Sigmoid colon (tissue), 4 donors: Measurements from ENCODE around the gene DSCAM.

Experiments used
- EP300 ChIP-seq, 4 donors: sonication (generic); formaldehyde crosslinking; IDR thresholded peaks; one replicate each; pipeline ENCODE4 v1.6.1; 2017; ENCODE audit warnings: antibody characterized with exemption in 4 of 4
- POLR2A ChIP-seq, 2 donors: fragments of 450-650 bp; IDR thresholded peaks; one replicate each; pipeline ENCODE4 v1.6.1; 2016; ENCODE audit warnings: antibody characterized with exemption in 2 of 2, mild to moderate bottlenecking in 2 of 2, moderate library complexity in 2 of 2
- TF ChIP-seq, protein P1 (sequence below), 4 experiments: fragments of 450-650 bp in 3 of 4; fragments of 200-600 bp in 1 of 4; IDR thresholded peaks; one replicate each; pipeline ENCODE4 v1.5.1; 2016 to 2019; ENCODE audit warnings: antibody characterized with exemption in 4 of 4, mild to moderate bottlenecking in 3 of 4, moderate library complexity in 2 of 4

DNA sequence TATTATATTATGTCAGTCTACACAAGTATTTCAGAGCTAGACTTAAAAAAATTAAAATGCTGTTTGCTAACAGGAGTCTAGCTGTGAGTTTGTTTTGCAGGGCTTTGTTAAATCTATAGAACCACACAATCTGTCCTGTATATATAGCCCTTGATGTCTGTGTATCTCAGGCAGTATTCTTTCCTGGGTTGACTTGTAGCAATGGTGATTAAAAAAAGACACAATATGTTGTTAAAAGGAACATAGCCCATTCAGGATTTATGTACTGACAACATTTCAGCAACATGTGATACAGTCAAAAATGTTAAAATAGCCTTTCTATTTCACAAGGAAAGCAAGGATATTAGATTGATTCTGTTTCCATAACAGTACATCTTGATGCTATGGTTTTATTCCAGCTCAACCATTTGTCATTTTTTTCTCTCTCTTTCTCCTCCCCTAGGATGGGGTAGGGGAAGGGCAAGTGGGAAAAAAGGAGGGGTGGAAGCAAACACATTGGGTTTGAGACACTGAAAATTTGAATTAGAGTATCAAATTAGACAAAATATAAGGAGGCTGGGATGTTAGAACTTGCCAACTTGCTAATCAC is 139.2 kb downstream of the DSCAM start:
- TF ChIP-seq, protein P1, sequence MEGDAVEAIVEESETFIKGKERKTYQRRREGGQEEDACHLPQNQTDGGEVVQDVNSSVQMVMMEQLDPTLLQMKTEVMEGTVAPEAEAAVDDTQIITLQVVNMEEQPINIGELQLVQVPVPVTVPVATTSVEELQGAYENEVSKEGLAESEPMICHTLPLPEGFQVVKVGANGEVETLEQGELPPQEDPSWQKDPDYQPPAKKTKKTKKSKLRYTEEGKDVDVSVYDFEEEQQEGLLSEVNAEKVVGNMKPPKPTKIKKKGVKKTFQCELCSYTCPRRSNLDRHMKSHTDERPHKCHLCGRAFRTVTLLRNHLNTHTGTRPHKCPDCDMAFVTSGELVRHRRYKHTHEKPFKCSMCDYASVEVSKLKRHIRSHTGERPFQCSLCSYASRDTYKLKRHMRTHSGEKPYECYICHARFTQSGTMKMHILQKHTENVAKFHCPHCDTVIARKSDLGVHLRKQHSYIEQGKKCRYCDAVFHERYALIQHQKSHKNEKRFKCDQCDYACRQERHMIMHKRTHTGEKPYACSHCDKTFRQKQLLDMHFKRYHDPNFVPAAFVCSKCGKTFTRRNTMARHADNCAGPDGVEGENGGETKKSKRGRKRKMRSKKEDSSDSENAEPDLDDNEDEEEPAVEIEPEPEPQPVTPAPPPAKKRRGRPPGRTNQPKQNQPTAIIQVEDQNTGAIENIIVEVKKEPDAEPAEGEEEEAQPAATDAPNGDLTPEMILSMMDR (IDR thresholded peaks at IDR 0.05) = no peak
- TF ChIP-seq EP300 (IDR thresholded peaks at IDR 0.05) (no peak), POLR2A (IDR thresholded peaks at IDR 0.05) (no peak)
